Measurements from ENCODE around the gene DGUOK. TPM values are rescaled to one million over a fixed set of nuclear protein-coding genes. Genes with fewer than 3 reads are reported as not detected.

DGUOK gene
- total RNA-seq, 2 experiments from 2014 or later = 112 to 115 TPM

GRCh38 chr2:74007121-74007520, 80.4 kb downstream of the DGUOK start:
- peaks cover 54% of the 10 kb centered on the region for H3K4me1 Mint-ChIP-seq (ENCODE audit: low read depth)
- H3K36me3 Mint-ChIP-seq (ENCODE audit: low read depth) = peaks cover 7% of the 10 kb centered on the region
- H3K4me3 Mint-ChIP-seq = no peak overlapping the region
- no peak for DNase-seq
- H3K27me3 Mint-ChIP-seq (ENCODE audit: low read depth) = no peaks in the 10 kb centered on the region
- no peaks in the 10 kb centered on the region for H3K9me3 Mint-ChIP-seq
- H3K27ac Mint-ChIP-seq = no peak overlapping the region
- intact Hi-C loops (cut with micrococcal nuclease) = no loop called here
- CTCF ChIA-PET = interaction anchor here (0.7 kb wide), 1 partner anchor 10 kb away, joined by 3 read pairs; no protein-coding TSS in a partner anchor

GRCh38 chr2:74007711-74008110, 81.0 kb downstream of the DGUOK start:
- no peak overlapping the region for H3K4me3 Mint-ChIP-seq
- no peak for DNase-seq
- no peaks in the 10 kb centered on the region for H3K9me3 Mint-ChIP-seq
- H3K27me3 Mint-ChIP-seq (ENCODE audit: low read depth) = no peaks in the 10 kb centered on the region
- intact Hi-C loops (cut with micrococcal nuclease) = no loop called here
- peaks cover 60% of the 10 kb centered on the region for H3K4me1 Mint-ChIP-seq (ENCODE audit: low read depth)
- CTCF ChIA-PET = interaction anchor here (0.8 kb wide), 1 partner anchor 20 kb away, joined by 5 read pairs; no protein-coding TSS in a partner anchor
- peaks cover 10% of the 10 kb centered on the region for H3K36me3 Mint-ChIP-seq (ENCODE audit: low read depth)
- H3K27ac Mint-ChIP-seq = no peak overlapping the region

Other genes with a start within 250 kb of the DGUOK start
- gene TPRKB, start 189.5 kb upstream of the DGUOK start, total RNA-seq = 10 to 100 TPM; 30.5 to 32.5 TPM
- 10 to 100 TPM; 22.7 to 24.4 TPM for gene DUSP11, start 146.8 kb upstream of the DGUOK start, total RNA-seq
- not detected for gene C2orf78, start 142.7 kb upstream of the DGUOK start, total RNA-seq
- 10 to 100 TPM; 80.5 to 80.7 TPM for gene STAMBP, start 97.9 kb upstream of the DGUOK start, total RNA-seq
- gene ACTG2, start 33.9 kb upstream of the DGUOK start, total RNA-seq = not detected
- gene TET3, start 58.0 kb downstream of the DGUOK start, total RNA-seq = 10 to 100 TPM; 14.4 to 15.2 TPM
- gene BOLA3, start 221.0 kb downstream of the DGUOK start, total RNA-seq = 100 to 1,000 TPM; 103 to 112 TPM